Mucosa of stomach (tissue), 1 donor: Measurements from ENCODE around the gene NFKB1.

Source experiments
- H3K27me3 ChIP-seq: one replicate; pipeline ENCODE4 v1.7.0; 2013; ENCODE audit warnings: mild to moderate bottlenecking, low read length; ENCODE audit not compliant: control insufficient read depth, insufficient read depth
- H3K36me3 ChIP-seq: one replicate; pipeline ENCODE4 v1.7.0; 2013; ENCODE audit warnings: low read length; ENCODE audit not compliant: control insufficient read depth, insufficient read depth
- H3K4me1 ChIP-seq: one replicate; pipeline ENCODE4 v1.7.0; 2013; ENCODE audit warnings: mild to moderate bottlenecking, low read length; ENCODE audit not compliant: control insufficient read depth, insufficient read depth
- H3K4me3 ChIP-seq: one replicate; pipeline ENCODE4 v1.7.0; 2013; ENCODE audit warnings: low read length
- H3K9ac ChIP-seq: one replicate; pipeline ENCODE4 v1.7.0; 2013; ENCODE audit warnings: mild to moderate bottlenecking, low read length, moderate library complexity
- H3K9me3 ChIP-seq: one replicate; pipeline ENCODE4 v1.7.0; 2013; ENCODE audit warnings: mild to moderate bottlenecking, low read length, moderate library complexity; ENCODE audit not compliant: control insufficient read depth
- donor health status: Pancreatic carcinoma.

NFKB1 gene, protein sequence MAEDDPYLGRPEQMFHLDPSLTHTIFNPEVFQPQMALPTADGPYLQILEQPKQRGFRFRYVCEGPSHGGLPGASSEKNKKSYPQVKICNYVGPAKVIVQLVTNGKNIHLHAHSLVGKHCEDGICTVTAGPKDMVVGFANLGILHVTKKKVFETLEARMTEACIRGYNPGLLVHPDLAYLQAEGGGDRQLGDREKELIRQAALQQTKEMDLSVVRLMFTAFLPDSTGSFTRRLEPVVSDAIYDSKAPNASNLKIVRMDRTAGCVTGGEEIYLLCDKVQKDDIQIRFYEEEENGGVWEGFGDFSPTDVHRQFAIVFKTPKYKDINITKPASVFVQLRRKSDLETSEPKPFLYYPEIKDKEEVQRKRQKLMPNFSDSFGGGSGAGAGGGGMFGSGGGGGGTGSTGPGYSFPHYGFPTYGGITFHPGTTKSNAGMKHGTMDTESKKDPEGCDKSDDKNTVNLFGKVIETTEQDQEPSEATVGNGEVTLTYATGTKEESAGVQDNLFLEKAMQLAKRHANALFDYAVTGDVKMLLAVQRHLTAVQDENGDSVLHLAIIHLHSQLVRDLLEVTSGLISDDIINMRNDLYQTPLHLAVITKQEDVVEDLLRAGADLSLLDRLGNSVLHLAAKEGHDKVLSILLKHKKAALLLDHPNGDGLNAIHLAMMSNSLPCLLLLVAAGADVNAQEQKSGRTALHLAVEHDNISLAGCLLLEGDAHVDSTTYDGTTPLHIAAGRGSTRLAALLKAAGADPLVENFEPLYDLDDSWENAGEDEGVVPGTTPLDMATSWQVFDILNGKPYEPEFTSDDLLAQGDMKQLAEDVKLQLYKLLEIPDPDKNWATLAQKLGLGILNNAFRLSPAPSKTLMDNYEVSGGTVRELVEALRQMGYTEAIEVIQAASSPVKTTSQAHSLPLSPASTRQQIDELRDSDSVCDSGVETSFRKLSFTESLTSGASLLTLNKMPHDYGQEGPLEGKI

GRCh38 chr4:102500696-102501446, at the start of gene NFKB1:
Gene NFKB1, plus strand, starts transcription at chr4:102501359. Its CDS starts 24,160 bp downstream, at chr4:102525519.
- Histone ChIP-seq H3K9me3 (no peaks in the 10 kb centered on the region), H3K27me3 (no peaks in the 10 kb centered on the region), H3K9ac (peak within 1 kb of the TSS; percentile 99), H3K4me1 (peaks cover 16% of the 10 kb centered on the region), H3K36me3 (no peaks in the 10 kb centered on the region), H3K4me3 (peak within 1 kb of the TSS; percentile 97)

- no peak overlapping the region for H3K9ac ChIP-seq
- H3K9me3 ChIP-seq: no peaks in the 10 kb centered on the region
- H3K4me1 ChIP-seq: no peaks in the 10 kb centered on the region
- H3K27me3 ChIP-seq: no peaks in the 10 kb centered on the region
- no peak overlapping the region for H3K4me3 ChIP-seq
- H3K36me3 ChIP-seq: no peaks in the 10 kb centered on the region
Observed at GRCh38 chr4:102452854-102453253, 48.3 kb upstream of the NFKB1 start.

DNA sequence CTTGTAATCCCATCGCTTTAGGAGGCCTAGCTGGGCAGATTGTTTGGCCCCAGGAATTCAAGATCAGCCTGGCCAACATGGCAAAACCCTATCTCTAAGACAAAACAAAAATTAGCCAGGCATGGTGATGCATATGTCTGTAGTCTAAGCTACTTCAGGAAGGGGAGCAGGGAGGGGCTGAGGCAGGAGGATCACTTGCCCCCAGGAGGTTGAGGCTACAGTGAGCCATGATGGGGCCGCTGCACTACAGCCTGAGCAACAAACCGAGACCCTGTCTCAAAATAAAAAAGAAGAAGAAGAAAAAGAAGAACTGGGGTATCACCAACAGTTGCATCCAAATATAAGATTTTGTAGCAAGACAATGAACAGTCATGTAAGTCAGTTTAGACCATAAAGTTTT, 47.3 kb upstream of the NFKB1 start:
- Histone ChIP-seq H3K9ac (no peak overlapping the region), H3K9me3 (no peaks in the 10 kb centered on the region), H3K36me3 (no peaks in the 10 kb centered on the region), H3K27me3 (no peaks in the 10 kb centered on the region), H3K4me3 (no peak overlapping the region), H3K4me1 (no peaks in the 10 kb centered on the region)

DNA sequence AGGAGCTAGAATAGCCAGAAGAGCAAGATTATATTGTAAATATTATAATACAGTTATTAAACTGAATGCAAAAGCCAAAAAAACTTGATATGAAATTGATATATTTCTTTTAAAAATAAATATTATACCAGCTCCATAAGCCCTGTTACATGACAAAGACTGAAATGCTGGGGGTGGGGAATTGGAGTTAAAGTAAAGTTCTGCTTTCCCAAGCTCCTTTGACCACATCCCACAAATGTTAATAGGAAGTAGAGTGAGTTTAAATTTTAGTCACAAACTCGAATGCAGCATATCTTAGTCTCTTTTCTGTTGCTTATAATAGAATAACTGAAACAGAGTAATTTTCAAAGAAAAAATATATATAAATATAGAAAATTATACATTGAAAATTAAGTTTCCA, 46.9 kb upstream of the NFKB1 start:
- no peak overlapping the region for H3K9ac ChIP-seq
- no peaks in the 10 kb centered on the region for H3K9me3 ChIP-seq
- no peaks in the 10 kb centered on the region for H3K36me3 ChIP-seq
- no peaks in the 10 kb centered on the region for H3K4me1 ChIP-seq
- no peak overlapping the region for H3K4me3 ChIP-seq
- H3K27me3 ChIP-seq: no peaks in the 10 kb centered on the region

- Histone ChIP-seq H3K4me3 (no peak overlapping the region), H3K4me1 (no peaks in the 10 kb centered on the region), H3K27me3 (no peaks in the 10 kb centered on the region), H3K36me3 (no peaks in the 10 kb centered on the region), H3K9me3 (no peaks in the 10 kb centered on the region), H3K9ac (no peak overlapping the region)
Observed at GRCh38 chr4:102454981-102455685, 46.0 kb upstream of the NFKB1 start.

DNA sequence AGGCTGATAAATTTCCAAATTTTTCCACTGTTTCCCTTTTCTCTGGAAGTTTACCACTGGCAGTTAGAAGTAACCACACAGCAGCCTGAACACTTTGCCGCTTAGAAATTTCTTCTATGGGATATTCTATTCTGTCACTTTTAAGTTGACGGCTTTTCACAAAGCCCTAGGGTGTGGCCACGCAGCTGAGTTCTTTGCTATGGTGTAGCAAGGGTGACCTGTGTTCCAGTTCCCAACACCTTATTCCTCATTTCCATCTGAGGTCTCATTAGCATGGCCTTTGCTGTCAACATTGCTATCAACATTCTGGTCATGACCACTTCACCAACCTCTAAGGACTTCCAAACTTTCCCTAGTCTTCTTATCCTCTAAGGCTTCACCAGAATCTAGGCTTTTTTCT, 45.4 kb upstream of the NFKB1 start:
- H3K9me3 ChIP-seq: no peaks in the 10 kb centered on the region
- no peaks in the 10 kb centered on the region for H3K4me1 ChIP-seq
- H3K4me3 ChIP-seq: no peak overlapping the region
- H3K27me3 ChIP-seq: no peaks in the 10 kb centered on the region
- H3K36me3 ChIP-seq: no peaks in the 10 kb centered on the region
- no peak overlapping the region for H3K9ac ChIP-seq

GRCh38 chr4:102466298-102466697, 34.9 kb upstream of the NFKB1 start:
- Histone ChIP-seq H3K9ac (no peak overlapping the region), H3K9me3 (no peaks in the 10 kb centered on the region), H3K4me3 (no peak overlapping the region), H3K36me3 (no peaks in the 10 kb centered on the region), H3K4me1 (no peaks in the 10 kb centered on the region), H3K27me3 (no peaks in the 10 kb centered on the region)

DNA sequence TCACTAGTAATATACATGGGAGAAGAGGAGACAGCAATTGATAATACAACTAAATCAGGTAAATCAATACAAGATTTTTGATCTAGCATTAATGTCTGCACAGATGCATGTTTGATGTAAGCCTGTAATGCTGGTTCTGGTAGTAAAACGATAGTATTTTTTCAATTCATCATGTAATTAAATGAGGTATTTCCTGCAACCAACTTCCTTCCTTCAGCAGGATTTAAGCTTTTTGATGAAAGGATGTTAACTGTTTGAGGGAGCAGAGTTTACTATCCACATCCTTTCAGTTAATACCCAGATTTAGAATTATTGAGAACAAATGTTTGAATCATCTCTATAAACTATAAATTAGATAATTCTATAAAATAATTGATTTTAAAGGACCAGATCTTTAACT, 31.4 kb upstream of the NFKB1 start:
- H3K9ac ChIP-seq: no peak overlapping the region
- H3K27me3 ChIP-seq: no peaks in the 10 kb centered on the region
- no peaks in the 10 kb centered on the region for H3K9me3 ChIP-seq
- no peak overlapping the region for H3K4me3 ChIP-seq
- H3K4me1 ChIP-seq: peaks cover 6% of the 10 kb centered on the region
- no peaks in the 10 kb centered on the region for H3K36me3 ChIP-seq

DNA sequence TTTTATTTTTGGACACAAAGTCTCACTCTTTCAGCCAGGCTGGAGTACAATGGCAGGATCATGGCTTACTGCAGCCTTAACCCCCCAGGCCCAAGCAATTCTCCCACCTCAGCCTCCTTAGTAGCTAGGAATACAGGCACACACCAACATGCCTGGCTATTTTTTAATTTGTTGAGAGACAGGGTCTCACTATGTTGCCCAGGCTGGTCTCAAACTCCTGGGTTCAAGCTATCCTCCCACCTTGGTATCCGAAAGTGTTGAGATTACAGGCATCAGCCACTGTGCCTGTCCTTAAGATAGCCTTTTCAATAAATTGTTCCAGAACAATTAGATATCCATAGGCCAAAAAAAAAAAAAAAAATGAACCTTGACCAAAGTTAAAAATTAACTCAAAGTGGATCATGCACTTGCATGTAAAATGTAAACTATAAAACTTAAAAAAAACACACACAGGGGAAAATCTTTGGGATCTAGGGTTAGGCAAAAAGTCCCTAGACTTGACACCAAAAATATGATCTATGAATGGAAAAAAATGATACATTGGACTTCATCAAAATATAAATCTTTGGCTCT, 28.6 kb upstream of the NFKB1 start:
- no peak overlapping the region for H3K9ac ChIP-seq
- no peaks in the 10 kb centered on the region for H3K27me3 ChIP-seq
- H3K4me1 ChIP-seq: peaks cover 6% of the 10 kb centered on the region
- no peaks in the 10 kb centered on the region for H3K9me3 ChIP-seq
- H3K4me3 ChIP-seq: no peak overlapping the region
- H3K36me3 ChIP-seq: no peaks in the 10 kb centered on the region

DNA sequence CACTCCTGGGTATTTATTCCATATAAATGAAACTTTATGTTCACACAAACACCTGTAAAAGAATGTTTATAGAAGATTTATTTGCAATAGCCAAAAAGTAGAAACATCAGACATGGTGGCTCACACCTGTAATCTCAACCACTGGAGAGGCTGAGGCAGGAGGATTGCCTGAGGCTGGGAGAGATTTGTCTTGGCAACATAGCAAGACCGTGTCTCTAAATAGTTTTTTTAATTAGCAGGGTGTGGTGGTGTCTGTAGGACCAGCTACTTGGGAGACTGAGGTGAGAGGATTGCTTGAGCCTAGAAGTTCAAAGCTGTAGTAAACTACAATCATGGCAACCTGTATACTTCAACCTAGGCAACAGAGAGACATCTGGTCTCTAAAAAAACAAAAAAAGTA, 27.7 kb upstream of the NFKB1 start:
- H3K36me3 ChIP-seq: no peaks in the 10 kb centered on the region
- H3K27me3 ChIP-seq: no peaks in the 10 kb centered on the region
- no peaks in the 10 kb centered on the region for H3K9me3 ChIP-seq
- H3K4me1 ChIP-seq: peaks cover 6% of the 10 kb centered on the region
- H3K4me3 ChIP-seq: no peak overlapping the region
- no peak overlapping the region for H3K9ac ChIP-seq
